ENCODE results near the gene NMNAT3. TPM values are rescaled to one million over a fixed set of nuclear protein-coding genes. Genes with fewer than 3 reads are reported as not detected.

The NMNAT3 gene
- polyA plus RNA-seq, 2 of the 4 experiments (the other 2 are of a cell fraction) = 1.2 to 2.9 TPM

DNA sequence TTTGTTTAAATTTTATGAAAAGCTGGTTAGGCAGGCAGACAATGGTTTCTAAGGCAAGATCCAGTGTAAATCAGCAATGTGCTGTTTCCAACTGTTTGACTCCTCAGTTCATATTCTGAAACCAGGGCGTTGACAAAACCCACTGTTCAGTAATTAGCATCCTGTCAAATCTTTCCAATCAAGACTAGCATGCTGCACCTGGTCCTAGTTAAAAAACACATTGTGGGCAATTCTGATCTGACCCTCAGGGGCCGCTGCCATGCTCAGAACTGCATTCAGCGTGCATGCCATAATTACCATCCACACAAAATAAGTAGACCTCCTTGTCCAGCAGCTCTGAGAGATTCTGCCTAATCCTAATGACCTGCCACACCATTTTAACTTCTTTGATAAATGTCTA, 117.4 kb downstream of the NMNAT3 start (continued):
- TF ChIP-seq EHMT2 (IDR thresholded peaks at IDR 0.05; ENCODE audit: low read depth) (no peak), CEBPB (IDR thresholded peaks at IDR 0.05) (no peak), POLR2AphosphoS2 (conservative IDR thresholded peaks at IDR 0.05; ENCODE audit: low read length) (no peak), POLR2A (IDR thresholded peaks at IDR 0.05; ENCODE audit: low read length) (no peak), JUNB (IDR thresholded peaks at IDR 0.05) (no peak), RARB (CRISPR knock-in tag; IDR thresholded peaks at IDR 0.05) (no peak), ZNF302 (CRISPR knock-in tag; IDR thresholded peaks at IDR 0.05) (no peak)

- H3K4me2 ChIP-seq = no peak overlapping the region
- no peak overlapping the region for H3K27ac ChIP-seq
- no peak for ATAC-seq
- TF ChIP-seq CHD2 (IDR thresholded peaks at IDR 0.05; ENCODE audit: low read length, partially characterized antibody) (no peak), MAZ (IDR thresholded peaks at IDR 0.05; ENCODE audit: borderline replicate concordance, low read depth, low read length) (no peak), JUNB (IDR thresholded peaks at IDR 0.05) (no peak), REST (IDR thresholded peaks at IDR 0.05) (no peak), NFE2L2 (conservative IDR thresholded peaks at IDR 0.05; ENCODE audit: low read length) (no peak), ESRRA (IDR thresholded peaks at IDR 0.05; ENCODE audit: borderline replicate concordance, low read length) (no peak)
- TF ChIP-seq, protein P1, sequence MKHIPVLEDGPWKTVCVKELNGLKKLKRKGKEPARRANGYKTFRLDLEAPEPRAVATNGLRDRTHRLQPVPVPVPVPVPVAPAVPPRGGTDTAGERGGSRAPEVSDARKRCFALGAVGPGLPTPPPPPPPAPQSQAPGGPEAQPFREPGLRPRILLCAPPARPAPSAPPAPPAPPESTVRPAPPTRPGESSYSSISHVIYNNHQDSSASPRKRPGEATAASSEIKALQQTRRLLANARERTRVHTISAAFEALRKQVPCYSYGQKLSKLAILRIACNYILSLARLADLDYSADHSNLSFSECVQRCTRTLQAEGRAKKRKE (CRISPR knock-in tag; IDR thresholded peaks at IDR 0.05; ENCODE audit: low read depth) = no peak
- TF ChIP-seq, protein P2, sequence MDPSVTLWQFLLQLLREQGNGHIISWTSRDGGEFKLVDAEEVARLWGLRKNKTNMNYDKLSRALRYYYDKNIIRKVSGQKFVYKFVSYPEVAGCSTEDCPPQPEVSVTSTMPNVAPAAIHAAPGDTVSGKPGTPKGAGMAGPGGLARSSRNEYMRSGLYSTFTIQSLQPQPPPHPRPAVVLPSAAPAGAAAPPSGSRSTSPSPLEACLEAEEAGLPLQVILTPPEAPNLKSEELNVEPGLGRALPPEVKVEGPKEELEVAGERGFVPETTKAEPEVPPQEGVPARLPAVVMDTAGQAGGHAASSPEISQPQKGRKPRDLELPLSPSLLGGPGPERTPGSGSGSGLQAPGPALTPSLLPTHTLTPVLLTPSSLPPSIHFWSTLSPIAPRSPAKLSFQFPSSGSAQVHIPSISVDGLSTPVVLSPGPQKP (IDR thresholded peaks at IDR 0.05; ENCODE audit: low read depth, low read length) = no peak
- no peaks in the 10 kb centered on the region for H3K4me1 ChIP-seq
- no peak overlapping the region for H3K4me3 ChIP-seq
- FAIRE-seq = no peak
- no peaks in the 10 kb centered on the region for H3K9me3 ChIP-seq
- 62% methylated on average over 5 of the region's 5 CpGs for WGBS (ENCODE audit: missing lambda C conversion rate)
- DNase-seq (ENCODE audit: low read depth in 1 of 2, low spot score in 1 of 2) = no peak
- POLR2A ChIA-PET = no interaction called here
- CTCF ChIA-PET = interaction anchor here (1.0 to 4.4 kb wide), 2 partner anchors 106 to 131 kb away, joined by 3 to 37 read pairs; no protein-coding TSS in a partner anchor
Observed at GRCh38 chr3:139559541-139559940, 118.2 kb downstream of the NMNAT3 start.

GRCh38 chr3:139558351-139559266, 119.2 kb downstream of the NMNAT3 start:
- CTCF ChIA-PET = interaction anchor here (4.4 kb wide), 1 partner anchor 131 kb away, joined by 37 read pairs; no protein-coding TSS in a partner anchor
- DNase-seq (ENCODE audit: low read depth in 1 of 2, low spot score in 1 of 2) = no peak

More at GRCh38 chr3:139558351-139559266, 119.2 kb downstream of the NMNAT3 start:
- ATAC-seq (no peak), FAIRE-seq (no peak)
- Histone ChIP-seq H3K4me2 (no peak overlapping the region), H3K4me3 (no peak overlapping the region), H3K4me1 (no peaks in the 10 kb centered on the region), H3K27ac (no peak overlapping the region), H3K9me3 (no peaks in the 10 kb centered on the region)
- TF ChIP-seq, protein P3, sequence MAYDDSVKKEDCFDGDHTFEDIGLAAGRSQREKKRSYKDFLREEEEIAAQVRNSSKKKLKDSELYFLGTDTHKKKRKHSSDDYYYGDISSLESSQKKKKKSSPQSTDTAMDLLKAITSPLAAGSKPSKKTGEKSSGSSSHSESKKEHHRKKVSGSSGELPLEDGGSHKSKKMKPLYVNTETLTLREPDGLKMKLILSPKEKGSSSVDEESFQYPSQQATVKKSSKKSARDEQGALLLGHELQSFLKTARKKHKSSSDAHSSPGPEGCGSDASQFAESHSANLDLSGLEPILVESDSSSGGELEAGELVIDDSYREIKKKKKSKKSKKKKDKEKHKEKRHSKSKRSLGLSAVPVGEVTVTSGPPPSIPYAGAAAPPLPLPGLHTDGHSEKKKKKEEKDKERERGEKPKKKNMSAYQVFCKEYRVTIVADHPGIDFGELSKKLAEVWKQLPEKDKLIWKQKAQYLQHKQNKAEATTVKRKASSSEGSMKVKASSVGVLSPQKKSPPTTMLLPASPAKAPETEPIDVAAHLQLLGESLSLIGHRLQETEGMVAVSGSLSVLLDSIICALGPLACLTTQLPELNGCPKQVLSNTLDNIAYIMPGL (CRISPR knock-in tag; IDR thresholded peaks at IDR 0.05; ENCODE audit: borderline replicate concordance) = no peak
- no peak for TF ChIP-seq CEBPB (IDR thresholded peaks at IDR 0.05)
- no peak for TF ChIP-seq KDM1A (IDR thresholded peaks at IDR 0.05; ENCODE audit: low read depth)
- no peak for TF ChIP-seq ZFP36 (IDR thresholded peaks at IDR 0.05; ENCODE audit: borderline replicate concordance, partially characterized antibody)
- TF ChIP-seq PHF8 (IDR thresholded peaks at IDR 0.05; ENCODE audit: borderline replicate concordance, low read depth) = no peak
- TF ChIP-seq HOXB13 (CRISPR knock-in tag; IDR thresholded peaks at IDR 0.05; ENCODE audit: low read depth) = no peak
- no peak for TF ChIP-seq TFCP2L1 (CRISPR knock-in tag; IDR thresholded peaks at IDR 0.05)
- TF ChIP-seq PBX3 (IDR thresholded peaks at IDR 0.05) = no peak
- no peak for TF ChIP-seq MYC (IDR thresholded peaks at IDR 0.05; ENCODE audit: borderline replicate concordance, low read length)
- no peak for TF ChIP-seq ZNF302 (CRISPR knock-in tag; IDR thresholded peaks at IDR 0.05)
- TF ChIP-seq KDM5A (IDR thresholded peaks at IDR 0.05) = no peak
- no peak for TF ChIP-seq GATA3 (IDR thresholded peaks at IDR 0.05; ENCODE audit: borderline replicate concordance)
- no peak for TF ChIP-seq EHMT2 (IDR thresholded peaks at IDR 0.05; ENCODE audit: low read depth)
- no peak for TF ChIP-seq CHD2 (IDR thresholded peaks at IDR 0.05; ENCODE audit: low read length, partially characterized antibody)
- no peak for TF ChIP-seq MAFK (IDR thresholded peaks at IDR 0.05; ENCODE audit: partially characterized antibody)
- no peak for TF ChIP-seq HEYL (CRISPR knock-in tag; IDR thresholded peaks at IDR 0.05)
- POLR2A ChIA-PET = no interaction called here
- 36% methylated on average over 2 of the region's 2 CpGs for WGBS (ENCODE audit: missing lambda C conversion rate)

Measured in A549 (cell line).